IPS-20b (cell line): Measurements from ENCODE around the gene ATP6V1B1.
"Not testable (repeated sequence)": the region's sequence is repeated elsewhere in the genome, so short reads cannot be mapped to it uniquely, and the experiment has no call there.

ENCODE experiments used
- H3K27ac ChIP-seq: one replicate; pipeline ENCODE4 v1.5.1; 2013; ENCODE audit warnings: low read length
- H3K27me3 ChIP-seq: 2 replicates; pipeline ENCODE4 v1.6.1; 2013; ENCODE audit warnings: mild to moderate bottlenecking, low read length, inconsistent platforms; ENCODE audit not compliant: insufficient read depth
- H3K36me3 ChIP-seq: 2 replicates; pipeline ENCODE4 v1.6.1; 2013; ENCODE audit warnings: low read depth, mild to moderate bottlenecking, inconsistent platforms, low read length, moderate library complexity; ENCODE audit not compliant: insufficient read depth
- H3K4me1 ChIP-seq: 2 replicates; pipeline ENCODE4 v1.6.1; 2013; ENCODE audit warnings: mild to moderate bottlenecking, control low read depth, inconsistent platforms, low read length, moderate library complexity; ENCODE audit not compliant: insufficient read depth
- H3K4me3 ChIP-seq: 2 replicates; pipeline ENCODE4 v1.5.1; 2013; ENCODE audit warnings: mild to moderate bottlenecking, low read length, inconsistent platforms
- H3K9ac ChIP-seq: 2 replicates; pipeline ENCODE4 v1.6.1; 2013; ENCODE audit warnings: low read depth, mild to moderate bottlenecking, inconsistent platforms, low read length, moderate library complexity
- H3K9me3 ChIP-seq: 2 replicates; pipeline ENCODE4 v1.6.1; 2013; ENCODE audit warnings: mild to moderate bottlenecking, low read depth, low read length, inconsistent platforms; ENCODE audit not compliant: insufficient read depth

ATP6V1B1 gene

DNA sequence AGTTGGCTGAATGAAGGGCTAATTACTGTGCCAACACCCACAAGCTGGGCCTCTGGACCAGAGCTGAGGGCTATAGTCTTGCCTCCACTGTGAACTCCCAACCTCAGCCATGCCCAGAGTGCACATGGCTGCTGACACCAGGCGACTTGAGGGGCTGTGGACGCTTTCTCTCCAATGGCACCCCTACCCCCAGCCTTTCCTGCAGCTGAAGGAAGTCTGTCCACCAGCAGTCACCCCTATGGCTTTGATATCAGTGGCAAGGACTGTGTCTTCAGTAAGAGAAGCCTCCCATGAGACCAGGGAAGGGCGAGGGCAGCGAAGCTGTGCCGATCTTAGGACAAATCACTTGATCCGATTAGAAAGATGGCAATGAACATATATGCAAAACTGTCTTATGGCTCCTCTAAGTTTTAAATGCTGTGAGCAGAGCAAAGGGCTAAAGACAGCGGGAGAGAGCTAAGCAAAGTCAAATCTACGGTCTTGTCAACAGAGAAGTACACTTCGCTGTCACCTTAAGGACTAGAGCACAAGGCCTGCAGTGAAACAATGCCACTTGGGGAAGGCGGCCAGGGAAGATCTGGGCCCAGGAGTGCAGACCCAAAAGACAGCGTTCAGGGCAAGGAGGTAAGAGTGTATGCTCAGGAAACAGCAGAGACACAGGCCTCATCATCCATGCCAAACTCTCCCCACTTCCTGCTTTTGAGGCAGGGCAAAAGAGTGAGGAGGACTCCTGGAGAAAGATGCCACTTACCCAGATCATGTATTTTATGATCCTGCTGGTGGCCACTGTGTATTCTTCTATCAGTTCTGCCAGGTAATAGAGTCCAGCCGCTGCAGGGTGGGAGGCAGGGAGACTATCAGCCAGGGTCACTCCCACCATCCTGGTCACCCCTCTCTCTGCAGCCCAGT, 57.5 kb downstream of the ATP6V1B1 start:
- Histone ChIP-seq H3K9ac (peak overlapping the region; percentile 73; the same call in 1 of the 2 replicates), H3K9me3 (no peaks in the 10 kb centered on the region), H3K4me3 (peak overlapping the region; percentile 81), H3K27ac (no peak overlapping the region), H3K4me1 (peaks cover 6% of the 10 kb centered on the region; the same call in 1 of the 2 replicates), H3K36me3 (peaks cover 19% of the 10 kb centered on the region), H3K27me3 (peaks cover 4% of the 10 kb centered on the region; the same call in 1 of the 2 replicates)

DNA sequence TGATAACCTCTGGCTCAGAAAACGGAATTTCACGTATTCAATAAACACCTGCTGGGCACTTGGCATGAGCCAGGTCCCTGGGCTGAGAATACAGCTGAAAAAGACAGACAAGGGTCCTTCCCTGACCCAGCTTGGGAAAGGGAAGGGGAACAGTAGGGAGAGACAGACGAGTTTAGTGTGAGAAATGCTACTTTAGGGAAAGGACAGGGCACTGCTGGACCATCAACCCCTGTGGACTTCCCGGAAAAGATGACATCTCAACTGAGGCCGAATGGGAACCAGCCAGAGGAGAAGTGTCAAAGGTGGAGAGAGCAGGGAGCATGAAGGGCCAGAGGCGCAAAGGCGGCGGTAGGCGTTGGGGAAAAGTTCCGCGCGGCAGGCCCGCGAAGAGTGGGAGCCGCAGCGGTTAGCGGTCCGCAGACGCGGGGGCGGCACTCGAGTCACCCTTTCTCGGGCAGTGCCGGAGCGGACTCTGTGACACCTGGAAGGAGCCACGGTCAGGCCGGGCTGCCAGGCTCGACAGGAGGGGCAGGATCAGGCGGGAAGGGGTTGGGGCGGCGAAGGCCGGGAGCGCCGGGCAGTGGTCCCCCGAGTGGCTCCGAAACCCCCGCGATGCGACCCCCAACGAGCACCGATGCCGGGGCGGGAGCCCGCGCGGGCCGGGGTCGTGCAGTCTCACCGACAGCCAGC, 58.5 kb downstream of the ATP6V1B1 start:
- H3K9ac ChIP-seq = peak overlapping the region; percentile 73
- H3K9me3 ChIP-seq = no peaks in the 10 kb centered on the region
- peaks cover 14% of the 10 kb centered on the region; the same call in 1 of the 2 replicates for H3K27me3 ChIP-seq
- H3K36me3 ChIP-seq = peaks cover 11% of the 10 kb centered on the region; the same call in 1 of the 2 replicates
- no peak overlapping the region for H3K27ac ChIP-seq
- peaks cover 6% of the 10 kb centered on the region; the same call in 1 of the 2 replicates for H3K4me1 ChIP-seq
- H3K4me3 ChIP-seq = peak overlapping the region; percentile 81

DNA sequence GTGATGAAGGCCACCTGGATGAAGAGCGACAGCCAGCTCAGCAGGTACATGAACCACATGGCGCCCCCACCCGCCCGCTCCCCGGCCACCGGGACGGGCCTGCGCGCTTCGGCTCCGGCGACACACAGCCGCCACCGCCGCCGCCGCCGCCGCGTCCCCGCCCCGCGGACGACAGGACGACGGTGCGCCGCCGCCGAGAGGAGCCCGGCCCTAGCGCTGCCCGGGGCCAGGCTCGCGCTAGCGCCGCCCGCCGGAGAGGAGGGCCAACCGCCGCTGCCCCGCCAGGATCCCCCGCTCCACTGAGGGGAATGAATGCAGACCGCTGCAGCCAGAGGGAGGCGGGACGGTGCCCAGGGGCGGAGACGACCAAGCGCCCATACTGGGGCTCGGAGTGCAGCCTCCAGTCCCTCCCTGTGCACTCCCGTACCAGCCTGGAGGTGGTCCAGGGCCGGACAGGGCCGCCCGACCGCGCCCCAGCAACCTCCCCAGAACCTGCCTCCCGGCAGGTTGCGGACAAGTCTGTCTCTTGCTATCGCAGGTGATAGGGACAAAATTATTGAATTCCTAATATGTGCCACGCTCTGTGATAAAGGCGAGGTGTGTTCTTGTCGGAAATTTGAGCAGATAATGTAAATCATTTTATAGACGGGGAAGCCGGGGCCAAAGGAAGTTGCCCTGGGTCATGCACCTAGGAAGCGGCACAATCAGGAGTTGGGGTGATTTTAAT, 59.2 kb downstream of the ATP6V1B1 start, which contains the start of gene TEX261:
TEX261 (minus strand) TSS at position 175 of the 727 bp plus-strand sequence; CDS start at position 59, 116 bp downstream.
- Histone ChIP-seq H3K9ac (peak within 1 kb of the TSS; percentile 73), H3K27ac (no peak within 1 kb of the TSS), H3K36me3 (peaks cover 4% of the 10 kb centered on the region; the same call in 1 of the 2 replicates), H3K4me3 (peak within 1 kb of the TSS; percentile 81), H3K9me3 (no peaks in the 10 kb centered on the region), H3K27me3 (peaks cover 20% of the 10 kb centered on the region; the same call in 1 of the 2 replicates), H3K4me1 (peaks cover 6% of the 10 kb centered on the region; the same call in 1 of the 2 replicates)

DNA sequence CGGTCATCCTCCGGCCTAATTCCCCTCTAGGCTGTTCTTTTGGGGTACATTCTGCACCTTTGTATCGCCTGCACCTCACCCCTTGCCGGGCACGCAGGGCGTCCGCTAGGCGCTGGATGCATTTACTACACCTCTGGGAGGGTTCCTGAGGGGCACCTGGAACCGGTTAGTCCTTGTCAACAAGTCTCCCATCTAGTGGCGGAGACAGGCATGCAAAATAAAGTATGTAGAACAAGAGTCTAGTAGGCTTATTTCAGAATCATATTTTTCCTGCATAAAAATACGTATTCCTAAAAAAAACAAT, 59.7 kb downstream of the ATP6V1B1 start:
- H3K27ac ChIP-seq = no peak overlapping the region
- H3K9ac ChIP-seq = peak overlapping the region; percentile 43; the same call in 1 of the 2 replicates
- H3K9me3 ChIP-seq = no peaks in the 10 kb centered on the region
- H3K4me3 ChIP-seq = peak overlapping the region; percentile 81
- H3K27me3 ChIP-seq = peaks cover 20% of the 10 kb centered on the region; the same call in 1 of the 2 replicates
- H3K36me3 ChIP-seq = 0 out of 2 replicates have a peak, but pooled peaks cover 3% of the 10 kb centered on the region
- peaks cover 6% of the 10 kb centered on the region; the same call in 1 of the 2 replicates for H3K4me1 ChIP-seq

DNA sequence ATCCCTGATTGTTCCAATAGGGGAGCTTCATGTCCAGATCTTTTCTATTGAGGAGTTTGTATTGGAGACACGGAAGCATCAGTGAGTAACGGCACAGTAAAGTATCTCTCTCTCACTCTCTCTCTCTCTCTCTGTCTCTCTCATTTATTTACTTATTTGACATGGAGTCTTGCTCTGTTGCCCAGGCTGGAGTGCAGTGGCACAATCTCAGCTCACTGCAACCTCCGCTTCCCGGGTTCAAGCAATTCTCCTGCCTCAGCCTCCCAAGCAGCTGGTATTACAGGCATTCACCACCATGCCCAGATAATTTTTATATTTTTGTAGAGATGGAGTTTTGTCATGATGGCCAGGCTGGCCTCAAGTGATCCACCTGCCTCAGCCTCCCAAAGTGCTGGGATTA, 63.2 kb downstream of the ATP6V1B1 start:
- H3K27ac ChIP-seq, H3K4me3 ChIP-seq, H3K36me3 ChIP-seq, H3K9me3 ChIP-seq, H3K4me1 ChIP-seq, H3K9ac ChIP-seq: not testable (repeated sequence)
- peaks cover 20% of the 10 kb centered on the region; the same call in 1 of the 2 replicates for H3K27me3 ChIP-seq

DNA sequence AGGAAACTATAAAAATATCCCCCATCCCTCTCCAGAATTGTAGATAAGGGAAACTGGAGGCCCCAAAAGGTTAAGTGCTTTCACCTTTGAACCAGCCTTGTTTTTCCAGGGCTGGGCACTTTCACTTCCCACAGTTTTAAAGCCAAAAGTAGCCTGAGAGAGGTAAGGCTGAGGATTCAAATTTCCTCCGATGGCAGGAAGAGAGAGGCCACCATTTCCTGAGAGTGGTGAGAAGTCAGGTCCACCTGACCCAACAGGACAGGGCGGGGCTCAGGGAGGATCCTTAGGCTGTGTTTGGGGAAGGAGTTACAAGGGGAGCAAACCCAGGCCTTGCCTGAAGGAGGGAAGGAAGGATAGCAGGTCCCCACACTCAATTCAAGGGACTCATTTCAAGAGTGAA, 63.7 kb downstream of the ATP6V1B1 start:
- Histone ChIP-seq H3K36me3 (no peaks in the 10 kb centered on the region), H3K4me1 (peaks cover 8% of the 10 kb centered on the region; the same call in 1 of the 2 replicates), H3K9me3 (no peaks in the 10 kb centered on the region), H3K27ac (no peak overlapping the region), H3K27me3 (peaks cover 20% of the 10 kb centered on the region), H3K4me3 (no peak overlapping the region), H3K9ac (no peak overlapping the region)

DNA sequence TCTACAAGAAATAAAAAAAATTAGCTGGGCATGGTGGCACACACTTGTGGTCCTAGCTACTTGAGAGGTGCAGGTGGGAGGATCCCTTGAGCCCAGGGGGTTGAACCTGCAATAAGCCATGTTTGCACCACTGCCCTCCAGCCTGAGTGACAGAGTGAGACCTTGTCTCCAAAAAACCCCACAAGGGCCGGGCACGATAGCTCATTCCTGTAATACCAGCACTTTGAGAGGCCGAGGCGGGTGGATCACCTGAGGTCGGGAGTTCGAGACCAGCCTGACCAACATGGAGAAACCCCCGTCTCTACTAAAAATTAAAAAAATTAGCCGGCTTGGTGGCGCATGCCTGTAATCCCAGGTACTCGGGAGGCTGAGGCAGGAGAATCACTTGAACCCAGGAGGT, 64.2 kb downstream of the ATP6V1B1 start:
- H3K4me3 ChIP-seq, H3K4me1 ChIP-seq, H3K27ac ChIP-seq, H3K36me3 ChIP-seq, H3K9ac ChIP-seq, H3K9me3 ChIP-seq: not testable (repeated sequence)
- peaks cover 20% of the 10 kb centered on the region for H3K27me3 ChIP-seq

DNA sequence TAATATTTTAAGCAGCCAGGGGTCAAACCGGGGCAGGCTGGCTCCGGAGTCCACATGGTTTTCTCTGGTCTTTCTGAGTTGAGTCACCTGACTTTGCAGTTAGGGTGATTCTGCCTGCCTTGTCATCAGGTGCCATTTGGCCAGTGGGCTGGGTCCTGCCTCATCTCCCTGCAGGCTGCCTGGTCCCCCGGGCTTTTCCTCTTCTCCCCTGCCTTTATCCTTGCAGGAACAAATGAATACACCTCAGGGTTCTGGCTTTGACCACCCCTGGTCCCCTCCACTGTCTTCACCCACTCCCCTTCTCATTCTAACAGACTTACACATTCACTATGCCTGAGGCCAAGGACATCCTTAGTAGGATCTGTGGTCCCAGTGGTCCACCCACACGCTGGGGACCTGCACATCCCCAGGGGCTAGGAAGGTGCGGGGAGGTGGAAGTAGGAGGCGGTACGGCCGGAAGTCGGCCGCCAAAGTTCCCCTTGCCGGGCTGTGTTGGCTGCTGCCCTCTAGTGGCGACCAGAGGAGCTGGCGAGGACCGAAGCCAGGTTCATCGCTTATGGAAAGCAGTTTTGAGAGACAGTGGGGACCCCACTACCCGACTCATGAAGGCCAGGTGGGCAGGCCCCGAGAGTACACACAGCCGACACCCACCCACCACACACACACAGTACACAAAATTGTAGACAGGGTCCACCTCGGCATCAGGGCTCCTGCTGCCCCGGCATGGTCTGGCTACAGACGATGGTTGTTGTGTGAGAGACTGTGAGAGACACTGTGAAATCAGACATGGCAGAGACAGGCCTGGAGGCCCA, 65.3 kb downstream of the ATP6V1B1 start:
- Histone ChIP-seq H3K27ac (no peak overlapping the region), H3K27me3 (peaks cover 20% of the 10 kb centered on the region), H3K9me3 (no peaks in the 10 kb centered on the region), H3K36me3 (no peaks in the 10 kb centered on the region), H3K9ac (0 out of 2 replicates have a peak overlapping the region, but pooled peaks have one; percentile 15), H3K4me3 (peak overlapping the region; percentile 58; the same call in 1 of the 2 replicates), H3K4me1 (peaks cover 8% of the 10 kb centered on the region; the same call in 1 of the 2 replicates)

DNA sequence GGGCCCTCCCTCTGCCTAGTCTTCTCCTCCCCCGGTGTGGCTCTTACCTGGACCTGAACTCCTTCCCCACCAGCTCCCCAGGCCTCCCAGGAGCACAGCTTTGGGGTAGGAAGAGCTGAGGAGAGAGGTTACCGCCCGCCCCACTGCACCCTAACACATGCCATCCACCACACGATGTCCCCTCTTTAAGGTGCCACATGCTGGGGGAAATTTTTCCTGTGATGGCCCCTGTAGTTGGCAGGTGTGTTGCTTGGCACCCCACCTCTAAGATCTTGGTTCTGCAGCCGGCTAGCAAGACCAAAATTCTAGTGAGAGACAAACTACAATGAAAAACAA, 65.9 kb downstream of the ATP6V1B1 start:
- Histone ChIP-seq H3K4me1 (peaks cover 8% of the 10 kb centered on the region; the same call in 1 of the 2 replicates), H3K27me3 (peaks cover 20% of the 10 kb centered on the region), H3K36me3 (no peaks in the 10 kb centered on the region), H3K27ac (no peak overlapping the region), H3K9me3 (no peaks in the 10 kb centered on the region), H3K4me3 (0 out of 2 replicates have a peak overlapping the region, but pooled peaks have one; percentile 13), H3K9ac (0 out of 2 replicates have a peak overlapping the region, but pooled peaks have one; percentile 15)

DNA sequence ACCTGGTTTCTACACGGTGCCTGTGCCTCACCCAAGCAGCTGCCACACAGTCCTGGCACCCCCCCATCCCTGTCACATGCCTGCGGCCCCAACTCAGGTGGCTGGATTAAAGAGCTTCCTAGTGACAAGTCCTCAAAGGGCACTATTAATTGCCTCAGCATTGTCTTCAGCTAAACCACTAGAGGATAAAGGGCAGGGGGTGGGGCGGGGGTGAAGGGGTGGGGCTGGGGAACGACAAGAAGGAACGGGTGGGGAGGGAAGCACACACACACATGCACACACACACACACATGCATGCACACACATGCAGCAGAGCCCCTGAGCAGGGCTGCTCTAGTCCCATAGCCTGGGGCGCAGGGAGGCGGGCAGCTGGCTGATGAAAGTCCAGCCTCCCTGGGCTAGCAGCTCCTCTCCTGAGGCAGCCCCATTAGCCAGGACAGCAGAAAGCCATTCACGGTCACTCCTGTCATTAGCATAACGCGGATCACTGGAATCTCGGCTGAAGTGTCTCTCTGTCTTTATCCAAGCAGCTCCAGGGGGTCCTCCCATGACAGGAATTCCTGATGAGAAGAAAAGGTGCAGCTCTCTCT, 66.4 kb downstream of the ATP6V1B1 start:
- Histone ChIP-seq H3K4me1 (peaks cover 8% of the 10 kb centered on the region; the same call in 1 of the 2 replicates), H3K36me3 (no peaks in the 10 kb centered on the region), H3K9me3 (no peaks in the 10 kb centered on the region), H3K9ac (no peak overlapping the region), H3K27ac (no peak overlapping the region), H3K4me3 (peak overlapping the region; percentile 16; the same call in 1 of the 2 replicates), H3K27me3 (peaks cover 20% of the 10 kb centered on the region)
